ENCODE data around the gene RGMA. TPM values are rescaled to one million over a fixed set of nuclear protein-coding genes. Genes with fewer than 3 reads are reported as not detected.

Gene RGMA
- total and polyA plus RNA-seq, 2 of the 8 experiments (the other 6 are each of a cell fraction or from before 2014, with no cell fraction given): 19.9 to 39.8 TPM

- Histone ChIP-seq H2BK20ac (ENCODE audit: low read length) (no peak overlapping the region), H3K9me3 (ENCODE audit: insufficient read depth in 2 of 2, low read depth in 1 of 2, low read length in 1 of 2) (no peaks in the 10 kb centered on the region), H4K20me1 (replicated peaks in 1 of 2; ENCODE audit: control insufficient read depth in 1 of 2, insufficient read depth in 2 of 2, low read length in 2 of 2) (no peaks in the 10 kb centered on the region), H3K9ac (replicated peaks in 1 of 4; ENCODE audit: extremely low read depth in 1 of 4, low read depth in 3 of 4, low read length in 3 of 4) (no peak overlapping the region), H4K8ac (ENCODE audit: extremely low read depth, insufficient read depth, low read length) (no peak overlapping the region), H3K27me3 (replicated peaks in 1 of 4; ENCODE audit: control insufficient read depth in 3 of 4, extremely low read depth in 1 of 4, insufficient read depth in 3 of 4, low read length in 3 of 4) (peaks cover 1 to 24% (median 14%) of the 10 kb centered on the region in 4 experiments; a peak in 6 of 7 replicates), H3K56ac (replicated peaks; ENCODE audit: insufficient read length, low read depth, low read length) (no peak overlapping the region), H2BK12ac (ENCODE audit: low read depth, low read length) (no peak overlapping the region), H4K5ac (ENCODE audit: insufficient read length, low read depth, low read length) (no peak overlapping the region), H2AFZ (ENCODE audit: low read length) (no peak overlapping the region), H2AK5ac (ENCODE audit: low read depth, low read length) (no peak overlapping the region), H3K18ac (ENCODE audit: extremely low read depth, low read length) (no peak overlapping the region), H3K14ac (ENCODE audit: insufficient read length) (no peak overlapping the region), H3K79me1 (ENCODE audit: low read depth, low read length) (no peaks in the 10 kb centered on the region), H2BK15ac (ENCODE audit: low read length) (no peak overlapping the region), H3K4me2 (ENCODE audit: insufficient read depth in 1 of 2, low read depth in 2 of 2, low read length in 2 of 2) (0 out of 4 replicates have a peak overlapping the region, but pooled peaks have one; percentile 24), H3K4ac (replicated peaks; ENCODE audit: insufficient read length, low read depth, low read length) (no peak overlapping the region), H3K4me3 (ENCODE audit: extremely low read depth in 1 of 4, insufficient read depth in 2 of 4, low read depth in 3 of 4, low read length in 4 of 4) (no peak overlapping the region), H3K23me2 (ENCODE audit: low read depth, low read length) (no peaks in the 10 kb centered on the region), H3K27ac (ENCODE audit: low read depth, low read length) (no peak overlapping the region), H4K91ac (replicated peaks; ENCODE audit: insufficient read length, low read length) (no peak overlapping the region), H3K36me3 (ENCODE audit: control insufficient read depth in 2 of 4, insufficient read depth in 4 of 4, low read length in 3 of 4) (no peaks in the 10 kb centered on the region), H2BK120ac (replicated peaks; ENCODE audit: low read depth, low read length) (no peak overlapping the region), H2BK5ac (ENCODE audit: low read depth, low read length) (no peak overlapping the region), H3K4me1 (replicated peaks in 1 of 4; ENCODE audit: control insufficient read depth in 3 of 4, insufficient read depth in 4 of 4, low read length in 3 of 4) (peaks cover 7 to 13% (median 8%) of the 10 kb centered on the region in 4 experiments; a peak in 5 of 7 replicates), H3K79me2 (ENCODE audit: control insufficient read depth in 1 of 2, insufficient read depth in 2 of 2, low read length in 2 of 2) (no peaks in the 10 kb centered on the region), H3K23ac (ENCODE audit: insufficient read length) (no peak overlapping the region)
- ChIA-PET CTCF (ENCODE audit: partially characterized antibody) (interaction anchor here (0.7 kb wide), 1 partner anchor 16 kb away, joined by 3 read pairs; no protein-coding TSS in a partner anchor), POLR2A (ENCODE audit: partially characterized antibody) (interaction anchor here (0.6 kb wide), 1 partner anchor 207 kb away, joined by 3 read pairs; no protein-coding TSS in a partner anchor)
- 27% methylated on average over 3 of the region's 3 CpGs; no CpG with 5 or more reads in 1 of the 2 experiments for WGBS, 2 experiments (ENCODE audit: extremely low coverage in 1 of 2, insufficient coverage in 1 of 2, insufficient read length in 1 of 2, insufficient replicate concordance in 2 of 2, low coverage in 1 of 2, low lambda C conversion rate in 2 of 2, missing lambda C conversion rate in 1 of 2)
- TF ChIP-seq ZNF274 (IDR thresholded peaks at IDR 0.05; ENCODE audit: borderline replicate concordance, extremely low read depth, low read length) (no peak), NANOG (IDR thresholded peaks at IDR 0.05; ENCODE audit: insufficient read depth, low read depth, low read length, poor library complexity, severe bottlenecking) (peak; percentile 91), POU5F1 (IDR thresholded peaks at IDR 0.05; ENCODE audit: low read depth, low read length) (peak; percentile 29; the same call in 1 of the 2 replicates), JUN (IDR thresholded peaks at IDR 0.05; ENCODE audit: low read depth, low read length) (no peak)
- no peak for FAIRE-seq
- DNase-seq (ENCODE audit: low read depth in 1 of 2, low spot score in 2 of 2): no peak
Observed at GRCh38 chr15:93135997-93136397, 47.0 kb upstream of the RGMA start.

All from H1 (cell line).